ENCODE results near the gene ZNF90. TPM values are rescaled to one million over a fixed set of nuclear protein-coding genes. Genes with fewer than 3 reads are reported as not detected.
"Not testable (repeated sequence)": the region's sequence is repeated elsewhere in the genome, so short reads cannot be mapped to it uniquely, and the experiment has no call there.

The ZNF90 gene
- total RNA-seq, 1 donor from 2014 or later = 12.5 TPM

GRCh38 chr19:20039203-20039723 is 38.5 kb upstream of the ZNF90 start, which contains the start of gene ZNF682:
Gene ZNF682, minus strand, starts transcription at chr19:20039505. Its CDS starts 160 bp downstream, at chr19:20039345.
- peaks cover 14% of the 10 kb centered on the region for H3K4me1 Mint-ChIP-seq

GRCh38 chr19:20044663-20045062 is 33.1 kb upstream of the ZNF90 start:
- DNase-seq (no peak), ATAC-seq (ENCODE audit: low read depth) (no peak)
- no peak overlapping the region for H3K4me3 Mint-ChIP-seq
- no peaks in the 10 kb centered on the region for H3K36me3 Mint-ChIP-seq (ENCODE audit: low read depth)
- H3K27me3 Mint-ChIP-seq = no peaks in the 10 kb centered on the region
- H3K4me1 Mint-ChIP-seq = no peaks in the 10 kb centered on the region
- ChIA-PET POLR2A (no interaction called here), CTCF (no interaction called here)
- no peaks in the 10 kb centered on the region for H3K9me3 Mint-ChIP-seq
- no peak overlapping the region for H3K27ac Mint-ChIP-seq
- no peak for TF ChIP-seq CTCF (IDR thresholded peaks at IDR 0.05)
- intact Hi-C loops (cut with micrococcal nuclease) = no loop called here

More at GRCh38 chr19:20039203-20039723, 38.5 kb upstream of the ZNF90 start, which contains the start of gene ZNF682:
- Mint-ChIP-seq H3K9me3 (no peaks in the 10 kb centered on the region), H3K36me3 (ENCODE audit: low read depth) (peaks cover 3% of the 10 kb centered on the region), H3K27ac (peak within 1 kb of the TSS; percentile 92), H3K27me3 (no peaks in the 10 kb centered on the region), H3K4me3 (peak within 1 kb of the TSS; percentile 98)
- intact Hi-C loops (cut with micrococcal nuclease) = loop anchor here (1.0 to 5.0 kb wide), 5 partner anchors 13 to 199 kb away; partner anchors contain the start of genes ZNF486 and ZNF90
- ATAC-seq (ENCODE audit: low read depth) (peak; percentile 100), DNase-seq (peak; percentile 85)
- TF ChIP-seq CTCF (IDR thresholded peaks at IDR 0.05) = no peak
- CTCF ChIA-PET = interaction anchor here (1.0 kb wide), 2 partner anchors 13 to 199 kb away, joined by 3 to 7 read pairs; no protein-coding TSS in a partner anchor
- POLR2A ChIA-PET = interaction anchor here (0.6 to 2.8 kb wide), 20 partner anchors 8 to 1289 kb away, joined by 3 to 44 read pairs (median 4); partner anchors contain the start of genes ATP13A1, NDUFA13, TSSK6 and ZNF14

DNA sequence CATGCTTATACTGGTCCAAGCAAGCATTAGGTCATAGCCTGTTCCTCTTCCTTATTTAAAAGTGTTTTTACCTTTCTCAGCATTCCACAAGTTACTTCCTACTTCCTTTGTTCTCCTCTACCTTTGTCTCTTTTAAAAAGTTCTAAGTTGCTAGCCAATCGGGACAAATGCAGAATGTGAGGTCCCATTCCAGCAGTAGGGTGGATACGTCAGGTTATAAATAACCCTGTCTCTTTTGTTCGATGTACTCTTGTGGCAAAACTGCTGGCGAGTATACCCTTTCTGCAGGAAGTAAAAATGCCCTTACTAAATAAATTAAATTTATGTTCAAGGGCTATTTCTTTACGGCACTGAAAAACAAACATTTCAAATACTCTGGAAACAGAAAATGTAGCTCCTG is 32.1 kb upstream of the ZNF90 start:
- H3K36me3 Mint-ChIP-seq (ENCODE audit: low read depth); intact Hi-C loops (cut with micrococcal nuclease); H3K27ac Mint-ChIP-seq; ATAC-seq (ENCODE audit: low read depth); DNase-seq; POLR2A ChIA-PET; CTCF ChIA-PET; H3K4me3 Mint-ChIP-seq; H3K9me3 Mint-ChIP-seq; H3K4me1 Mint-ChIP-seq; H3K27me3 Mint-ChIP-seq: not testable (repeated sequence)

GRCh38 chr19:20051841-20052768 is 25.7 kb upstream of the ZNF90 start:
- no peak for TF ChIP-seq CTCF (IDR thresholded peaks at IDR 0.05)
- DNase-seq (peak; percentile 55), ATAC-seq (ENCODE audit: low read depth) (peak; percentile 95)
- H3K27ac Mint-ChIP-seq = peak overlapping the region; percentile 96
- peaks cover 14% of the 10 kb centered on the region for H3K4me1 Mint-ChIP-seq
- peak overlapping the region; percentile 98 for H3K4me3 Mint-ChIP-seq
- CTCF ChIA-PET = interaction anchor here (0.7 to 1.7 kb wide), 2 partner anchors 13 to 55 kb away, joined by 3 to 7 read pairs; partner anchors contain the start of gene ZNF682
- intact Hi-C loops (cut with micrococcal nuclease) = loop anchor here (1.0 to 5.0 kb wide), 4 partner anchors 13 to 185 kb away; partner anchors contain the start of genes ZNF486 and ZNF682
- no peaks in the 10 kb centered on the region for H3K9me3 Mint-ChIP-seq
- POLR2A ChIA-PET = interaction anchor here (0.6 to 3.1 kb wide), 18 partner anchors 13 to 1090 kb away, joined by 3 to 44 read pairs (median 4); partner anchors contain the start of genes ATP13A1, LPAR2, ZNF101 and ZNF253
- peaks cover 6% of the 10 kb centered on the region for H3K36me3 Mint-ChIP-seq (ENCODE audit: low read depth)
- no peaks in the 10 kb centered on the region for H3K27me3 Mint-ChIP-seq

- DNase-seq; H3K27ac Mint-ChIP-seq; H3K4me3 Mint-ChIP-seq; intact Hi-C loops (cut with micrococcal nuclease); H3K9me3 Mint-ChIP-seq; H3K27me3 Mint-ChIP-seq; H3K36me3 Mint-ChIP-seq (ENCODE audit: low read depth); POLR2A ChIA-PET; CTCF ChIA-PET; ATAC-seq (ENCODE audit: low read depth): not testable (repeated sequence)
- H3K4me1 Mint-ChIP-seq = peaks cover 14% of the 10 kb centered on the region
Observed at GRCh38 chr19:20058738-20059137, 19.1 kb upstream of the ZNF90 start.
